Measurements from ENCODE around the gene TSPAN14.

The TSPAN14 gene

DNA sequence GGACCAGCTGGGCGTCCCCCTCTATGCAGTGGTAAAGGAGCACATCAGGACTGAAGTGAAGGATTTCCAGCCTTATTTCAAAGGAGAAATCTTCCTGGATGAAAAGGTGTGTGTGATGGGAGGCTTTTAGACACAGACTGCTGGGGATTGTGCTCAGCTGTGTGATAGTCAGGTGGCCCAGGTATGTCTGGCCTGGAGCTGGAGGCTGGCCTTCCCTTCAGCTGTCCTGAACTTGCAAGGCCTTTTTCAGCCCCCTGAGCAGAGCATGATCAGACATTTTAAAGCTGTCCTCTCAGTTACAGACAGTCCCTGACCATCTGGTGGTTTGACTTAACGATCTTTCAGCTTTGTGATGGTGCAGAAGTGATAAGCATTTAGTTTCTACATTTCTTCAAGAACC, 28.2 kb upstream of the TSPAN14 start:
- DNase-seq: no peak

DNA sequence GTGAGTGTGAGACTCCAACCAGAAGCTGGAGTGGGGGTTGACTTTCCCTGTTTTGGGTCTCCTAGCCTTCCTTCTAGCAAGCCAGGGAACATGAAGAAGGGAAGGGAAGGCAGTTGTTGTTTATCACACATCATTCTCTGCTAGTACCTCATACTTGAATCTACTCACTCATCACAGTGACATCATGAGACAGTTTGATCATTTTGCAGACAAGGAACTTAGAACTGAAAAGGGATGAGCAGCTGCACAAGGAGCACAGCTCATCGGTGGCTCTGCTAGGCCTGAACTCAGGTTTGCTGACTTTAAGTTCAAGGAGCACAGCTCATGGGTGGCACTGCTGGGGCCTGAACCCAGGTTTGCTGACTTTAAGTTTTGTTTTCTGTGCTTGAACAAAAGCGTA, 26.6 kb upstream of the TSPAN14 start:
- DNase-seq: no peak

DNA sequence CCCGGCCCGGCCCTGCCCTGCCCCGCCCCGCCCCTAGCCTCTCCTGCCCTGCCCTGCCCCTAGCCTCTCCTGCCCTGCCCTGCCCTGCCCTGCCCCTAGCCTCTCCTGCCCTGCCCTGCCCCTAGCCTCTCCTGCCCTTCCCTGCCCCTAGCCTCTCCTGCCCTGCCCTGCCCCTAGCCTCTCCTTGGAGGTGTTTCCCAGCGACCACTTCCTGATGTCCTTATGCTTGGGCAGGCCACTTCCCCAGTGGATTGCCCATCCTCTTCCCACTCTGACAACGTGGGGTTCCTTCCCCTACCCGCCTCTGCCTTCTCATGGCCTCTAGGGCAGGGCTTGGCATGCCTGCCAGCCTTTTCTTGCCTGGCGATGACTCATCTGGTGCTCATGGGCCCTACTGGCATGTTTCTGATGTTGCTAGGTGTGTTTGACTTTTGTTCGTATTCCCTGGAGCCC, 24.6 kb upstream of the TSPAN14 start:
- peak; percentile 33 for DNase-seq

DNA sequence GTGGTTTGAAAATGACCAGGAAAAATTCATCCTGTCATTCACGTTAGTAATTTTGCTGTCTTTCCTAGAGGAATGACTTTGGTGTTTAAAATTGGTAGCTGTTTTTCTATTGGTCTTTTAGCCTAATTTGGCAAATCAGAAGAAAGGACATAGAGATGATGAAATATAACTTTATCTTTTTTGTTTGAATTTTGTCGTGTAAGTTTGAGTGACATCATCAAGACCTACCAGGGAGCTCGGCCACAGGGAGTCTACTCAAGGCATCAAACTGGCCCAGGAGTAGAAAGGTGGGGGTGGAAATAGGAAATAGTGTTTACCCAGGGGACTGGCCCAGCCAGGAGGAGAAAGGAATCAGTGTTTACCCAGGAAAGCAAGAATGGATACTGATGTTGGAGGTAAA, 21.0 kb upstream of the TSPAN14 start:
- no peak for DNase-seq

DNA sequence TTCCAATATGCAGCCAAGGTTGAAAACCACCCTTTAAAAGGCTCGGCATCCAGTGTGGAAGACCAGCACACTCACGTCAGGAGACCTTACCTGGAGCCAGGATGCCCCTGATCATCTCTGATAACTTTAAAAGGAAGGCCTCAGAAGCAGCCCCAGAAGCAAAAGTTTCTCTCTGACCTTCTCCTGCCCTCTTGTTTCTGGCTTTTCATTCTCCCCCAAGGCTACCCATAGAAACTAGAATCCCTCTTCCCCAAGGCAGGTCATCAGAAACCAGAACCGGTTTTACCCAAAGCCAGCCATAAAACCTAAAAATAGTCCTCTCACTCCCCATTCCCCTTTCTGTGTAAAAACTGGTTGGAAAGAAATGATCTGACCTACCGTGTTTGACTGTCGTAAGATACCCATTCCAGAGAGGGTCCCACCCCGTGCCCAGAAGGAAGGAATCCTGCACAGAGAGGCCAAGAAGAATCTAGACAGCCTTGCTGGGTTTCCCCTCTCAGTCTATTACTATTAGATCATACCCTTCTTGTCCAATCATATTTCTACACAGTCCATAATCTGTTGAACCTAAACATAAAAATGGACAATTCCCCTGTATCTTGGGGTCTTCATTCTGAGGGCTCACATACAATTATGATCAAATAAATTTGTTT, 17.5 kb upstream of the TSPAN14 start:
- no peak for DNase-seq

DNA sequence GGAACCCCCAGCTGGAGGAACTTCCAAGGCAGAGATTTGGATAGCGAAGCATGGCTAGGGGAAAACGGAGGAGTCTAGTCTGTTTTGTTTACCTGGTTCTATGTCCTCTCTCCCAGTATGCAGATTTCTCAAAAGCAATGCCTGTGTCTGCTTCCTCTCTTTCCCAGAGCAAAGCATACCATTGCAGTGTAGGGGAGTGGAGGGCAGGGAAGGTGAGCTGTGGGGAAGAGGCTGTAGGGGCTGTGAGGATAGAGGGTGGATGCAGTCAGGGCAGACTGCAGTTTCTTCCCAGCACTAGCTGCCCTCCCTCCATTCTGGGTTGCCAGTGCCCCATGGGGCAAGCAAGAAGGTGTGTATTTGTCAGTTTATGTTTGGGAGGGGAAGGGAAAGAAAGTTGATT, 16.9 kb upstream of the TSPAN14 start:
- DNase-seq: no peak

DNA sequence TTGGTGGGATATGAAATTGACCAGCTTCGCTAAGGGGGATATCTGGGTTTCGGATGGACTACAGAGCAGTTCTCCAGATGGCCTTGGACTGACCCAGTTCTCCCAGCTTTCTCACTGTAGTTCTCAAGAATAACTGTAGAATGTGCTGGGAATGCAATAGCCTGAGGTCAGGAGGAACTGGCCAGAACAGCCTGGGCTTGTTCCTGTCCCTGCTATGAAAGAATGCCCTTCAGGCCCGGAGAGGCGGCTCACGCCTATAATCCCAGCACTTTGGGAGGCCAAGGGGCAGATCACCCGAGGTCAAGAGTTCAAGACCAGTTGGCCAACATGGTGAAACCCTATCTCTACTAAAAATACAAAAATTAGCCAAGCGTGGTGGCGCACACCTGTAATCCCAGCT, 12.3 kb upstream of the TSPAN14 start:
- no peak for DNase-seq

DNA sequence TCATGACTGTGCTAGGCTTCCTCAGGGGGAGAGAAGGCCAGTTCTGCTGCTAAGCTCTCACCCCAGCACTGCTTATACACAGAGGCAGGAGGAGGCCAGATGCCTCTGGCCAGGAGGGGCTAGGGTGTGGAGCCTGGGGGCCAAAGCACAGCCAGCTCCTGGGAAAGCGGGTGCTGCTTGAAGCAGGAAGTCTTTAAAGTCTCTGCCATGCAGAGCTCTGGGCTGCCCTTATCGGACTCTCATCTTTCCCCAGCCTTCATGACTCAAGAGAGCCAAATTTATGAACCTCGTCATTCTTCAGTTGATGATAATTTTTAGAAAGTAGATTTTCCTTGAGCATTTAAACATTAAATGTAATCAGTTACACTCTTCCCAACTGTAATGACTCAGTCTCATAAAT, 11.2 kb upstream of the TSPAN14 start:
- no peak for DNase-seq

DNA sequence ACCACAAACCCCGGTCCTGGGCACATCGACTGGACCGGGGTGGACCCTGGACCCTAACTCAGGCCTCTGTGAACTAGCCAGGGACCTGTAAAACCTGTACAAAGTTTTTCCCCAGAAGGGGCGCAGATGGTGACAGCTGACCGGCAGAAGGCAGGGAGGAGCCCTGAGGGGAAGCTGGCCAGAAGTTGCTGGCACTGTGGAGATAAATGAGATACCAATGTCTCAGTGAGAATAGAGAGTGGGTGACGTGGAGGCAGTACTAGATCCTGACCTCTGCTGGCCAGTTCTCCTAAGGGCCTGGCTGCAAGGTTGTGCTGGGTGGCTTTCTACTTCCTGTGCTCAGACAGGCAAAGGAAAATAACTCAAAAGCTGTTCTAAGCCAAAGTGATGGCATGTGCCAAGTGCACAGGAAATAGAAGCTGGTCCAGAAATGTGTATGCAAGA, 10.6 kb upstream of the TSPAN14 start:
- DNase-seq: peak; percentile 20

DNA sequence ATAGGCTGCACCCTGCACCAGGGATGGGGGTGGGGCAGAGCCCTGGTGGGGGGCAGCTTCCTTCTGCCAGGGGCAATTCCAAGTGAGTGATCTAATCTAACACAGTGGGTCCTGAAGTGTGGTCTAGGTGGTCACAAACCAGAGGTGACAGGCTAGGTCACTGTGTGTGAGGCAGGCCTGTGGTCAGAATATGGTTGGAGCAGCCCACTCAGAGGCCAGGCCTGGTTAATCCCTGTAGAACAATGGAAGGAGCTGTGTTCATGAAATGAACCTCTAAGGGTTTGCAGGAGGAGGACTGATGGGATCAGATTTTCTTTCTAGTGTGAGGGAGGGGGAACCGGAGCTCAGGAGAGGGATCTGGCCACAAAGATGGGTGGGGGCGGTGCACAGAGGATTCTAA, 10.0 kb upstream of the TSPAN14 start:
- no peak for DNase-seq

DNA sequence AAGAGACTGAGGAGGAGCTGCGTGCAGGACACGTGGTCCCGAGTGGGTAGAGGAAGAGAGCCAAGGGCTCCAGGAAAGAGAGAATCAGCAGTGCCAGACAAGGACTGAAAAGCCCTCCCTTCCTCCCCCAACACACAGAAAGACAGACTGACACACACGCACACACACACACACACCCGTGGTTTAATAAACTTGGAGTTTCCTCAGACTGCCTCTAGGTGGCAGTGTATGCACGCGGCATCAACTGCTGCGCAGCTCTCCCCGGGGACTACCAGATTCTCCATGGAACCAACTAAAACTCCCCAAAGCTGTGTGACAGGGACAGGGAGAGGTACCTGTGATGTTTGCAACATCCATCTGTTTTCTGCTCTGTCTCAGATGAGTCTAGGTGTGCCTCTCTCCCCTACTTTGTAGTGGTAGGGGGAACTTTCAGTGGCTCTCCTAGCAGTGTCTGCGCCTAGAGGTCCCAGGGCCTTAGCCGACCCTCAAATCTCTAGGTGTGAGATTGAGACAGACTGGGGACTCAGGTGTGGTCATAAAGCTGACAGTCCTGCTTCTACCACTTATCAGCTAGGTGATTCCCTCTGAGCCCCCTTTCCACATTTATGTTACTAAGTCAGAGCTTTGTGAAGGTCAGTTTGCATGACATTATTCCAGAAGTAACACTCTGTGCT, 9.3 kb upstream of the TSPAN14 start:
- peak; percentile 71 for DNase-seq

DNA sequence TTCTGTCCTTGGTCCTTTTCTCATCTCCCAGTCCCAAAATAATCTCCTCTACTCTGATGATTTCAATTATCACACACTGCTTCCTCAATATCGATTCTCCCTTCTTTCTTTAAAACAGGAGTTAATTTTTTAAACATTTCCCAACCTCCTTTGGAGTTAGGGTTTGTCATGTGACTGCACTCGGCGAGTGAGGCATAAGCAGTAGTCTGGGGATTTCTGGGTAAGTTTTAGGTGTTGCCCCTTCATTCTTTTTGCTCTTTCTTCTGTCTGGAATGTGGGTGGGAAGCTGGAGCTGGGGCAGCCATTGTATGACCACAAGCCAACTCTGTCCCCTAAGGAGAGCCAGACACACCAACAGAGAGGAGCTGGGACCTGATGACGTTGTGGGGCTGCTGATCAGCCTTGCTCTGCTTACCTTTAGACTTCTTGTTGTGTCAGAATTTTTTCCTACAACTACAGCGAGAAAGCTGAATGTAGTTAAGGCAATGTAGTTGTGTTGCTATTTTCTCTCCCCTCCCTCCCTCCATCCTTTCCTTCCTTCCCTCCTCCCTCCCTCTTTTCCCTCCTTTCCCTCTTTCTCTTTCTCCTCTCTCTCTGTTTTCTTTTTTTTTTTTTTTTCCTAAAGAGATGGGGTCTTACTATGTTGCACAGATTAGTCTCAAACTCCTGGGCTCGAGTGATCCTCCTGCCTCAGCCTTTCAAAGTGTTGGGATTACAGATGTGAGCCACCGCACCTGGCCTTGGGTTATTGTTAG, 6.5 kb upstream of the TSPAN14 start:
- no peak for DNase-seq

DNA sequence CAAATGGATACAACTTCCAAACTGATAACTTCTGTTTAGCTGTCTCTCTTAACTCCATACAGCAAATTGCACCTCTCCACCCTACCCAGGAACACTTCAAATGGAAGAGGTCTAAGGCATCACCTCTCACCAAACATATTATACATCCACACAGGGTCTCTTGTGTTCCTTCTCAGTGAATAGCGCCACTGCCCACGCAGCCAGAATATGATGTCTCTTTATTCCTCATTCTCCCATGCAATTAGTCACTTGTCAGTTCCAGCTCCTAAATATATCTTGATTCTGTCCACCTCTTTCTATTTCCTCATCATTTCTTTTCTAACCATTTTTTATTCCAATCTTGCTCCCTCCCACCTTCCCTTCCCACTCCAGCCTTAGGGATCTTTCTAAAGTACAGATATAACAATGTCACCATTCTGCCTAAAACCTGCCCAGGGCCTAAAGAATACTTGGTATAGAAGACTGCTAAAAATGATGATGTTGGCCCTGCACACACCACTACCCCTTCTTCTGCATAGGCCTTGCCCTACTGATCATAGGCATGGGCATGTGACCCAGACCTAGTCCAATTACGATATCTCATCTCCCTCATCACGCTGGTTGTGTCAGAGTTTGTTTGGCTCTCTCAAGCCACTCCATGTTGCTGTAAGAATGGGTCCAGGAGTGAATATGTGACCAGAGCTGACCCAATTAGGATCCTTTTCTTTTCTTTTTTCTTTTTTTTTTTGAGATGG, 5.7 kb upstream of the TSPAN14 start:
- DNase-seq: no peak

DNA sequence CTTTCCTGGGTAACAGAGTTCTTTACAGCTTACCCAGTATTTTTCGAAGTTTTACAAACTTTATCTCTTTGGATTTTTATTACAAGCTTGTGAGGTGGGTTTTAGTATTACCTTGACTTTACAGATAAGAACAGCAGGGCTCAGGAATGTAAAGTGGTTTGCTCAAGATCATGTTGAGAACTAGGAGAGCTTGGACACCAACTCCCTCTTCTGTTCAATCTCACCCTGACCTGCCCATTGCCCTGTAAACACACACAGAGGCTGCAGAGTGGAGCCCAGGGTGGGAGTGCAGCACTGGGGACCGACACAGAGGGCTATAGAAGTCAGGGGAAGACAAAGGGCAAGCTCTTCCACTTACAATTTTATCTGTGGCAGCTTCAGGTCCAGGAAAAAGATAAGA, 4.6 kb upstream of the TSPAN14 start:
- no peak for DNase-seq

DNA sequence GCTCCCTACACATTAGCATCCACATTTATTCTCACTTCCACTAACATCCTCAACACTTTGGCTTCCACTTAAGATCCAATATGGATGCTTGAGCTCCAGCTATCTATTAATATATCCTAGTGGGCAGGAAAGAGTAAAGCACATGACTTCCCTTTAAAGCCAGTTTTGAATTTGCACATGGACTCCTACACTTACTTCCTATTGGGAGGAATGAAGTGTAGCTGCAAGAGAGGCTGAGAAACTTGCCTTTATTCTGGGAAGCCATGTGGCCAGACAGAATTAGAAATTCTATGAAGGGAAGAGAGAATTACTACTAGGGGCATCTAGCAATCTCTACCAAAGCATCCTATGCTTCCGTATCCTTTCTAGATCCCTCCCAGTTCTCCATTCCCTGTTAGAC, 3.0 kb upstream of the TSPAN14 start:
- DNase-seq: no peak

DNA sequence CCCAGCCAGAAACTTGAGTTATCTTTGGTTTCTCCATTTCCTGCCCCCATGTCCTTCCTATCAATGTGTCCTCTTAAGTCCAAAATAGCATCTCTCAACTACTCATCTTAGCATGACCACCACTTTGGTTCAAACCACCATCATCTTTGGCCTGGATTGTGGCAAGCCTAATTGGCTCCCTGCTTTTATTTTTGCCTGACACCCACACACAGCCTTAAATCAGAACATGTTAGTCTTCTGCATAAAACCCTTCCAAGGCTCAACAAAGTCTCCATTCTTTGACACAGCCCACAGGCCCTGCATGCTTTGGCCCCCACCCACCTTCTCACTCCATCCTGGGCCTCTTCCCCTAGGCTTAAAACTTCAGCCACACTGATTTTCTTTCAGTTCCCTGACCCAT, 2.0 kb upstream of the TSPAN14 start:
- no peak for DNase-seq

DNA sequence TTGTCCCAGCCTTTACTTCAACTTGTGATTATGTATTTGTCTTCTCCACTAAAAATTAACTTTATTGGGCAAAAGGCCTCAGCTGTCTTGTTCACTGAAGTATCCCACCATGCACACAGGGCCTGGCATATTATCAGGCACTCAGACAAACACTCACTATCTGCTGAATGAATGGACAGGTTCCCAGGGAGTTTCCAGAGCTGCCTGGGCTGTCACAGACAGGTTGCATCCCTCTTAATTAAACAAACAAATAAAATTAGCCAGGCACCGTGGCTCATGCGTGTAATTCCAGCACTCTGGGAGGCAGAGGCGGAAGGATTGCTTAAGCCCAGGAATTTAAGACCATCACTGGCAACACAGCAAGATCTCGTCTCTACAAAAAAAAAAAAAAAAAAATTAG, 1.5 kb upstream of the TSPAN14 start:
- peak; percentile 73 for DNase-seq

DNA sequence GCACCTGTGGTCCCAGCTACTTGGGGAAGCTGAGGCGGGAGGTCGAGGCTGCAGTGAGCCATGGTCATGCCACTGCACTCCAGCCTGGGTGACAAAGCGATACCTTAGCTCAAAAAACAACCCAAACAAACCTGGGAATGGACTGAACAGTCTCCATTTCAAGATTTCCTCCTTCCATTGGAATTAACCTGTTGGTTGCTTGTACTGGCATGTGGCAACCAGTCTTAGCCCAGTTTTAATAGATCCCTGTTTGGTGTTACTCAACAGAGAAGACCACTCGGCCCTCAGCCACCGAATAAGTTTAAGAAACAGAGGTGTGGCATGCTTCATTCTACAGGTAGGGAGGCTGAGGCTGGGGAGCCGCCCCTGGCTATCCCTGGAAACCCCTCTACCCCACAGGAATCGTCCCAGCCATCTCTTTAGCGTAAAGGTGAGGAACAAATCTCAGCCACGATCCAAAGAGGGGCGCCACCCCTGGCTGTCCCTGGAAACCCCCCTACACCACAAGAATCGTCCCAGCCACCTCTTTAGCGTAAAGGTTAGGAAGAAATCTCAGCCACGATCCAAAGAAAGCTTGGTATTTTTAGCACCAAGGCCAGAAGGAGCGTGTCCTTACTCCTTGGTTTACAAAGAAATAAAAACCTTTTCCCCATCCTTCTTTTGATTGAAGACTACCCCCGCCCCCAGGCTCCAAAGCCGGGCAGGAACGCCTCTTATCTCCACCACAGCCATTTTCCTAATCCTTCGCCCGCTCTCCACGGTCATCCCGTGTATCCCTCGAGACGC, 861 bp upstream of the TSPAN14 start:
- DNase-seq: peak; percentile 69

DNA sequence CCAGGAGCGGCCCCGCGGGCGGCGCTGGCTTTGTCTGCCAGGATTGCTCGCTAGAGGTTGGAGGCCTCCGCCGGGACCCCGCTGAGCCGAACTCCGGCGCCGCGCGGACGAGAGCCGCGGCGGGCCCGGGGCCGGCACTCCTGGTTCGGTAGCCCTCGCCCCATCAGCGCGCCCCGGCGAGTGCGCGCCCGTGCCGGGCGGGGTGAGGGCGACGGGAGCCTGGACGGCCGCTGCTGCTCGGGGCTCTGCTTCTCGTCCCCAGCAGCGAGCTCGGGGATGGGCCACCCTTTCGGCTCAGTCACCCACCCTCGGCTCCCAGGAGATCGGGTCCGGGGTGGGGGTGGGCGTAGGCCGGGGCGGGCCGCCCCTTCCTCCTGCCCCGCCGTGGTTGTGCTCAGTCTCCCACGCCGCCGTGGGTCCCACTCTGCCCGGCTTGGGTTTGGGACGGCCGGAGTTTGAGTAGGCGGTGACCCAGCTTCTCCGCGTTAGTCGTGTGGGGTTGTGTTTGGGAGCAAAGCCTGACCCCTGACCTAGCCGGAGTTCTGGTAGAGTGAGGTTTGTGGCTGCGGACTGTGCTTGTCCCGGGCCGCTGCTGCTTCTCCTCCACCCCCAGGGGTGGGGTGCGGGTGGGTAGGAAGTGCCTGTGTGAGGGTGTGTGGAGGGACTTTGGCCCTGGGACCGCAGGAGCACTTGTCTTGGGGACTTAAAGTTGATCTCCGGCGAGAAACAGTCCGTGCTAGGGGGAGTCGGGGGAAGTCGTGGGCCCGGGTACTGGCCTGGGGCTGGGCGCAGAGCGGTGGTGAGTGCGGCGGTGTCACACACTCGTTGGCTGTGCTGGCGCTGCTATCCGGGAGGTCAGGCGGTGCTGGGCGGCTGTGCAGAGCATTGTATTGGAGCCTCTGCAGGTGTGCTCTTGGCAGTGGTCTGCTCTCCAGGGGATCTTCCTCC, 677 bp downstream of the TSPAN14 start:
- DNase-seq: peak; percentile 20

DNA sequence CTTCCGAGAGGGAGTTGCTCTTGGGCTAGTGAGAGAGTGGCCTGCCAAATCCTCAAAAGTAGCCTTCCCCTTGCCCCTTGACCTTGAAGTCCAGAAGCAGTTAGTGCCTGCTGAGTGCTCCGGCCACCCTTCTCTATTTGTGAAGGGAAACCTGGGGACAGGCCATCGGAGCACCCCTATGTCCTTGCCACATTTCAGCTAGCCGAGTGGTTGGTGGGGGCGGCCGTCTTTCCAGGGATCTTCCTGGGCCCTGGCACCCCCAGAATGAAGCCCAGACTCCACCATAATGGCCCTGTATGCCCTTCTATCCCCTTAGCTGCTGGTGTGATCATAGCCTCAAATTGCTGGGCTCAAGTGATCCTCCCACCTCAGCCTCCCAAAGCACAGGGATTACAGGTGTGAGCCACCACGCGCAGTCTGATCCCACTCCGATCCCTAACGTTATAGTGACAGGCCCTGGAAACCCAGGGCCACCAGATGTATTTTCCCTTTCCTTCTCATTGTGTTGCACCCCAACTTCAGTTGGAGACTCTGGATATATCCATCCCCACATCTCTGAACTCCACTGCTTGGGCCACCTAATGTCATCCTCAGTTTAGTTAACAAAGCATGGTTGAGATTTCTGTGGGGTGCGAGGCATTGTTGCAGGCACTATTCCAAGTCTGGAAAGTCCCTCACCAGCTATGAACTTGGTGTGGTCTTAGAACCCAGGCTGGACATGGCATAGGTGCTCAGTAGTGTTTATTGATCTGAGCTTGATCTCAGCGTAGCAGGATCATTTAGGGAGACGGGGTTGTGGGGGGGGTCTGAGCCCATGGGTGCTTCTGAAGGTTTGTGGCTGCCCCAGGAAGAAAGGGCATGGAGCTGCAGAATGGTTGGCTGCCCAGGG, 1.6 kb downstream of the TSPAN14 start:
- DNase-seq: no peak
